ENCODE data around the gene WDR93.

- TF ChIP-seq CTCF (conservative IDR thresholded peaks at IDR 0.05; ENCODE audit: low read depth, low read length) (no peak), EZH2 (IDR thresholded peaks at IDR 0.05; ENCODE audit: borderline replicate concordance, low read depth, low read length, poor library complexity, severe bottlenecking) (no peak)
Observed at GRCh38 chr15:89781055-89781454, 90.4 kb downstream of the WDR93 start.
